DMS114 treated with DMSO at 0.1 percent for 48 hours (cell line): Measurements from ENCODE around the gene PIP4K2C.

ENCODE experiments used
- DNase-seq: peaks from one replicate; lab custom pipeline; 2025; ENCODE audit not compliant: unreplicated experiment; lab: John Stamatoyannopoulos, UW

PIP4K2C gene

DNA sequence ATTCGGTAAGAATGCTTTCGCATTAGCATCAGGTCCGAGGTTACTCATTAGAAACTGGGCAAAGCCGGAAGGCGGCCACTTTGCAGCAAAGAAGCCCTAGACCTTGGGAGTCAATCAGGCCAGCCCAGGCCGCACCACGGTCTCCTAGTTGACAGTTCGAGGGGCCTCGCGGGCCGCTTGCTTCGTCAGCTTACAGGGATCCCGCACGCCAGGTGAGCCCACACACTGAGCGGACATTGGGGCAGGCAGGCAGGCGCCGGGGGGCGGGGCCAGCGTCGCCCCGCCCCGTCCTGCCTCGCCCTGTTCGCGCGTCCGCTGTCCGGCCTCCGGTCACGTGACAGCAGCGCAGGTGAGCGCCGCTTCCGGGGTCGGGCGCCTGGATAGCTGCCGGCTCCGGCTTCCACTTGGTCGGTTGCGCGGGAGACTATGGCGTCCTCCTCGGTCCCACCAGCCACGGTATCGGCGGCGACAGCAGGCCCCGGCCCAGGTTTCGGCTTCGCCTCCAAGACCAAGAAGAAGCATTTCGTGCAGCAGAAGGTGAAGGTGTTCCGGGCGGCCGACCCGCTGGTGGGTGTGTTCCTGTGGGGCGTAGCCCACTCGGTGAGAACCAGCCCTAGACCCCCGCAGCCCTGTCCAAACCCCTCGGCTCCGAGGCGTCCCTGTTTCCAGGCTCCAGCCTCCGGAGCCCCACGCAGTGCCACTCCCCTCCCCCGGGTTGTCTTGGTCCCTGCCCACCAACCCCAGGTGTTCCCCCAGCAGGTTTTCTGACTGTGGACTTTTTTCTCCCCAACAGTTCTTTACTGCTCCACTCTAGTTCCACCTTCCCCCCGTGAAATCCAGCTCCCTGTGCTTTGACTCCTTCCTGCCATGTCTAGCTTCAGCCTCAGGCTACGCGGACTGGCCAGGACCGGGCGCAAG lies at the start of gene PIP4K2C:
Gene PIP4K2C, plus strand, starts transcription at position 329 of the 918 bp plus-strand sequence. Its CDS starts 98 bp downstream, at position 427.
- DNase-seq: peak; percentile 52

DNA sequence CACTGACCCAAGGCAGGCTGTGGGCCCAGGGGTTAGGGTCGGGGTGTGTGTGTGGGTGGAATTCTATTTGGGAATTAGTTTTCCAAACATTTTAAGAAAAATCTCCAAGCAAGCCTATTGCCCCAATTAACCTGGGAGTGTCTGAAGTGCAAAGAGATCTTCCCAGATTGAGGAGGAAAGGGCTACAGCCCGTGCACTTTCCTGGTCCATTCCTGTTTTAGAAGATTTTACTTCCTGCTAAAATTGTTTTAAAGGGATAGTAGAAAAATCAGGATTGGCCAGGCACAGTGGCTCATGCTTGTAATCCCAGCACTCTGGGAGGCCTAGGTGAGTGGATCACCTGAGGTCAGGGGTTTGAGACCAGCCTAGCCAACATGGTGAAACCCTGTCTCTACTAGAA lies 49.3 kb upstream of the PIP4K2C start:
- DNase-seq: no peak

DNA sequence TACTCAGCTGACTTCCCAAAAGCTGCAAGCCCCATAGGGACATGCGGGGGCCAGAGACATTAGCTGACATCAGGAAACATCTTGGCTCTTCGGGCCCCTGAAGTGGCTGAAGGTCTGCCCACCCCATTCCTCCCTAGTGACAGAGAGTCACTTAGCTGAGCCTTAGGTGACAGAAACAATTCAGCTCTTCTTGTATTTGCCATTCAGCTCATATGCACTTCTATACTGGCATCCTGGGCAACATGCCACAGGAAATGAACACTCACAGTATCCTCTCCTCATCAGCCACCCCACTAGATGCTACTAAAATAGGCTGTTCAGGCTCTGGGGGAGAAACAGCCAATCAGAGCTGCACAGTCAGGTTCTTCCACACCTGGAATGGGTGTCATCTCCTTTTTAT lies 47.4 kb upstream of the PIP4K2C start:
- DNase-seq: no peak

DNA sequence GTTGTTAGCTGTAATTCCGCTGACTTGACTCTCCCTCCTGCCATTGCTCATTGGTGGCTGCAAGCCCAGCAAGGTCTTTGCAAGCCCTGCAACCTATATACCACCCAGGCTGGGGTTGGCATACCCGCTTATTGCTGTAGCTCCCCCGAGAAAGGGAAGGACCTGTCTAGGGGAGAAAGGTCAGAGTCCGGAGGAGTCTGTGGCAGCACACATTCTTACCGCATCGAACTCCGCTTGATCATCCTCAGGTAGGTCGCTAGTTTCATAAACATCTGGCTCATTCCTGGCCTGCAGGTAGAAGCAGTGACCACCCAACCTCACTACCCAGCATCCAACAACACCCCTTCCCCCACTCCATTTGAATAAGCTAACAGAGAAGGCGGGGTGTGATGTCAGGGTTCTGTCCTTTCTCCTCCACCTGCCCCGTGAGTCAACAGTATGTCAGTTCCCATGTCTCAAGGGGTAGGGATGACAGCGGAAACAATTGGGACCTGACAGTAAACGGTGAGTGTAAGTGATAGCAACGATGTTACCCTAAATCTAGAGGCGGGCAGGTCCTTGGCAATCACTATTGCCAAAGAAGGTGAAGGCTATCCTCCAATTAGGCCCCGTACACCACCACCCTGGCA lies 45.1 kb upstream of the PIP4K2C start:
- no peak for DNase-seq

DNA sequence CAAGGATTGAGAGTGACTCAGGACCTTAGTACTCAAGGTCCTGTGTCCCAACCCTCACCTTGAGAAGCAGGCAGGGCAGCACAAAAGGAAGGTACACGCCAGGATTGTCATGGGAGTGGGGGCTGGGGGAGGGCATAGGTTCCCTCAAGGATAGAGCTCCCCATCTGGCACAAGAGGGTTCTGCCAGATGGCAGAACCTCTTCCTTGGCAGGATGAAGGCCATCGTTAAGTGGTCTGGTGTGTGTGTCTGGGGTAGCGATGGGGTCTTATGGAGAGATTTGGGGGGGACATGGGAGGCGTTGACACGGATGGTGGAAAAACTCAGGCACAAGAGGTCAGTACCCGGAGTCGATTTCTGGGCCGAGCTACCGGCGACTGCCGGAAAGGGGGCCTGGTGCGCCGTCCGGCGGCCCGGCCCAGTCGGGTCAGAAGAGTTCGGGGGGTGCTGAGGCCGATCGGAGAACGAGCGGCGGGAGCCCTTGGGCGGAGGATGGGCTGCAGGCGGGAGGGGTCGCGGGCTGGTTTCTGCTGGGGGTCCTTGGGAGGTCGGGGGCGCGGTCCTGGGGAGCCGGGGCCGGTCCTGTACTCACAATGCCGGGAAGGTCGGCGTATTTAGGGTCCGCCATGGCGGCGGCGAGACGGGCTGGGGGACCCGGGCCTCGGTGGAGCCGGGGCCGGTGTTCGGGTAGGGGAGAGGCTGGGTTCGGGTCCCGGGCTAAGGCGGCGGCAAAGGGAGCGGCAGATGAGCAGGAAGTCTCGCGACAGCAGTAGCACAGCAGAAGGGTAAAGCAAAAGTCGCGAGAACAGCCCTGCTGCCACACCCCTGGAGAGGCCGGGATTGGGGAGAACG lies 44.3 kb upstream of the PIP4K2C start, which contains the start of gene DCTN2:
Gene DCTN2, minus strand, starts transcription at position 755 of the 850 bp plus-strand sequence. Its CDS starts 129 bp downstream, at position 626.
- DNase-seq: peak; percentile 99

DNA sequence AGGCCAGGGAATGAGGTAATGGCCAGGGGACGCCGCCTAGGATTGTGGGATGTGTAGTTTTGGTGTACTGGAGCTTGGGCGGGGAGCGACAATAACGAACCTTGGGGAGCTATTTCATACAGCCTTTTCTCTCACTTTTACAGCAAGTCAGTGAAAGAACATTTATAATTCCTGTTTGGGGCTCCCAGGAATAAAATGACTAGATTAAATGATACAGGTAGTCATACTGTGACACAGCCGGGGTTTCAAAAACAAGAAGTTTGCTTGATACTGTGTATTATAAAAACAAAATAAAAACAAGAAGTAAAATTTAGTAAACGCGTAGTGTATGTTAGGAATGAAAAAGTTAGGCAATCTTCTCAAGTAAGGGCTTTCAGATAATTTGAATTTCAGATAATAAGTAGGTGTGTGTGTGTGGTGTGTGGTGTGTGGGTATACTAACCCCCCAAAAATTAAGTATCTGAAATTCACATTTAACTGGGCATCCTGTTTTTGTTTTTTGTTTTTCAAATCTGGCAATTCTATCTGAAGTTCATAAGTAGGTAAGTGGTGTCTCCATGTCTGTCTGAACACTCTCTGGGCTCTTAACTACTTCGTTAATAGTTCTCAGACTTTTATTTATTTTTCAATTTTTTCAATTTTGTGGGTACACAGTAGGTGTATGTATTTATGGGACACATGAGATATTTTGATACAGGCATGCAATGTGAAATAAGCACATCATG lies 43.5 kb upstream of the PIP4K2C start:
- DNase-seq: no peak

DNA sequence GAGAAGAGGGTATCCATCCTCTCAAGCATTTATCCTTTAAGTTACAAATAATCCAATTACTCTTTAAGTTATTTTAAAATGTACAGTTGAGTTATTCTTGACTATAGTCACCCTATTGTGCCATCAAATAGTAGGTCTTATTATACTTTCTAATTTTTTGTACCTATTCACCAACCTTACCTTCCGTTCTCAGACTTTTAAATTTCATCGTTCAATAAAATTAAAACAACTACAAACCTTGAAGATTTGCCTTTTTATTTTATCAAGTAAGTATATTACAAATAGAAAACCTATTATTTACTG lies 43.0 kb upstream of the PIP4K2C start:
- DNase-seq: no peak

DNA sequence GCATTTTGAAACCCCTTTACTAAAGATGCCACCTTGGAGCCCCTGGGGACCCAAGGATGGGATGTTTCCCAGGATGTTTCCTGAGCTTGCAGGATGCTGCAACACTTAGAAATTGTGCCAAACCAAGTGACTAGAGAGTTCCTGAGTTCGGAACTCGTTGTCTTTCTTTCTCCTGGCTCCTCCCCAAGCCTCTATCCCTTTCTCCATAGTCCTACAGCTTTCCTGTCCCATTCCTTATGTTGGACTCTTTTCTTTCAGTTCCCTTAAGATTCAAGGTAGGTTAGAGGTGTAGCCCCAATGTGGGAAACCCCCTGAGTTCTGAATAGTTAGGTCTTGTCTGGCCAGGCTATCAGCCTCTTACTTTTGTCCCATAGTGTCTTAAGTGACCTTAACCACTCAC lies 42.5 kb upstream of the PIP4K2C start:
- no peak for DNase-seq

DNA sequence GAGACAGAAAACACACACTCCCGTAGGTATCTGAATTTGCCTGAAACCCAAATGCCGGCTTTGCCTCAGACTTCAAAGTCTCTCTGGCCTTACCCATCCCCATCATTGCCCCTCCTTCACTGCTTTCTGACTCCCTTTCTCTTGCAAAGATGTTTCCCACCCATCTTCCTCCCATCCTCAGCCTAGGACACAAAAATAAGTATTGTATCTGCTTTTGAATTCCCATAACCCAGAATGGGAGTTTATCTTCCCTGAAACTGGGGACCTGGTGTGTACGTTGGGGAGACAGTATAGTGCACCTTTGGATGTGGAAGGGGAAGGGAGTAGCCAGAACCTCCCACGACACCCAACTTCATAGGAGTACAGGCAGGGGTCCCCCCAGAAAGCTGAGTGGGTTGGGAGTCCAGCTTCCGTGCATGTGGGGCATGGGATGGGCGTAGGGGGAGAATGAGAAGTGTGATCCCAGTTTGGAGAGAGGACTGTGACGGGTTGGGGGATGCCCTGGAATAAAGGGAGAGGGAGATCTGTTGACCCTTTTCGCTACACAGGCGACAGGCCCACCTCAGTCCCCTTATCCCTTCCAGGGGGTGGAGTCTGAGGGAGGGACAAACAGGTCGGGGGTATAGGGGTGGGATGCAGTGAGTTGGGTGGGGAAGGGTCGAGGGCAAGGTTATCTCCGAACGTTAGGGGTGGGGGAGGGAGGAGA lies 41.6 kb upstream of the PIP4K2C start:
- no peak for DNase-seq

DNA sequence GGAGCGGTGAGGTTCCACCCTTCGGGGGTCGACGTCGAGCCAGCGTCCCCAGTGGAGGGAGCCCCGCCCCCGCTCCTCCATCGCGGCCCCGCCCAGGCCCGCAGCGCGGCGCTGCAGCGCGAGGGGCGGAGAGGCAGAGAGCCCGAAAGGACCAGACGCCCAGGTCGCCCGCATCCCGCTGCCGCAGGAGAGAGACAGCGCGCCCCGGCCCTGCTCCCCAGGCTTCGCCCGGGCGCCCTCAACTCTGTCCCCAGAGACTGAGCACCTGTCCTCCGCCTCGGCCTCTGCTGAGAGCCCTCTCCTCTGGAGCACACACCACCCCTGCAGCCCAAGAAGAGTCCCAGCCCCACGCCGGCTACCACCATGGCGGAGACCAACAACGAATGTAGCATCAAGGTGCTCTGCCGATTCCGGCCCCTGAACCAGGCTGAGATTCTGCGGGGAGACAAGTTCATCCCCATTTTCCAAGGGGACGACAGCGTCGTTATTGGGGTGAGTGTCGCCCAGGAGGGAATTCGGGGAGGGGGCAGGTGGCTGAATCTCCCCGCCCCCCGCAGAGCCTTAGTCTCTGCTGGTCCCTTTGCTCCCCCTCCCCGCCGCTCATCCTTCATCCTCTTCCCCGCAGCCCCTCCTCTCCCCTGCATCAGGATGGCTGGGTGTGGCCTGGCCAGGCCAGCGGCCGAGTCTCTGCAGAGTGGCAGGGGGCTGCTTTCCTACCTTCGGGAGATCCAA lies 40.9 kb upstream of the PIP4K2C start, which contains the start of gene KIF5A:
Gene KIF5A, plus strand, starts transcription at position 136 of the 732 bp plus-strand sequence. Its CDS starts 228 bp downstream, at position 364.
- peak; percentile 39 for DNase-seq

DNA sequence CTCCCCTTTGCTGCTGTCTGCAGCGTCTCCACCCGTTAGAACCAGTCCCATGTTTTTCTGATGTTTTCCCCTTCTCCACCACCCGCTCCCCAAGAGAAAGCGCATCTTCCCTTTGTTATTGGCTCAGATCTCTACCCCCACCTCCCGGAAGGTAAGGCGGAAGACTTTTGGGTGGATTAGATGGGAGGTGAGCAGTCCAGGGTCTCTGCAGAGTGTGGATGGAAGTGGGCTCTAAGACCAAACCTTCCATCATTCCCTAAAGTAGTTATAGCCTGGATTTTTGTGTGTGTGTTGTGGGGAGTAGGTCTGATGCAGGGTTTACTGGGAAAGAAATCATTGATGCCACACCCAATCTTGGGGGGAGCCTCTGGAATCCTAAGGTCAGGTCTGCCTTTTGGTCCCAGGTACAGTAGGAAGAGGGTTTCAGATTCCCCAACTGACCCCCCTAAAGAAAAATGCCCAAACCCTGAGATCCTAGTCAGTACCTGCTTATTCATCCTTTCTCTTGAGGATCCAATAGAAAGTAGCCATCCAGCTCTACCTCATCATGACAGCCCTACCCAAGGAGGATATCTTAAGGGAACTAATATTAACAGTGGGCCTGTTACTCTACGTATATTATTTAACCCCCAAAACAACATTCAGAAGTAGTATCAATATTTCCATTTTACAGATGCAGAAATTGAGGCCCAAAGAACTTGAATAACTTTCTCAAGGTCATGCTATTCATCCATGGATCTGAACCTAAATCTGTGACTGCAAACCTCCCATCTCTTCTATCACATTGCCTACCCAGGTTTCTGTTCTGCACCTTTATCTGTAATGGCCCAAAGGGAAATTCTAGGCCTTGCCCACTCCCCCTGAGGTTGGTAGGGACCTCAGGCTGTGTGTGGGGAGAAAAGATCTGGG lies 40.1 kb upstream of the PIP4K2C start:
- DNase-seq: no peak

DNA sequence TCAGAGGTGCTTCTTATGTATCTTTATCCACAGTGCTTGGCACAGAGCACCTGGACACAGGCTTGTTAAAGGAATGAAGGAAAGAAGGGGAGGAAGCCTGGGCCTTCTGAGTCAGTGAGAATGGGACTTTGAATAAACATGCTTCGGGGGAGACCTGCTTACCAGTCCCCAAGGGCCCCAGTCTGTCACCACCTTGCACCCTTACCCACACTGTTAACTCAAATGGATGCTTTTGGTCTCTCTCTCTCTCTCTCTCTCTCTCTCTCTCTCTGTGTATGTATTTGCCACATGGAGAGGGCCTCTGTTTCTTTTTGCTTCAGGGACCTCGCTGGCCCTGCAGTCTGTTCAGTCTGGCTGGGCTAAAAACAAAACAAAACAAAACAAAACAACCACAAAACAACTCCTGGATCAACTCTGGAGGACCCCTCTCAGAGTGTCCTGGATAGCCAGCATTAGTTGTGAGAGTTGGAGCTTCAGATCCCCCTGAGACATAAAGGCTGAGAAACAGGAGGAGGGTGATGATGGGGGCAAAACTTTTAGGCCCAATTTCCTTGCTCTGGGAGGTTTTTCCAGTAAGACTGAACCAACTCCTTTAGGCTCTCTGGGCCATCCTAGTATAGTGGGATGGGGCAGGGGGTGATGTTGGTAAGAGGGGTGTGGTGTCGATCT lies 39.2 kb upstream of the PIP4K2C start:
- DNase-seq: no peak

DNA sequence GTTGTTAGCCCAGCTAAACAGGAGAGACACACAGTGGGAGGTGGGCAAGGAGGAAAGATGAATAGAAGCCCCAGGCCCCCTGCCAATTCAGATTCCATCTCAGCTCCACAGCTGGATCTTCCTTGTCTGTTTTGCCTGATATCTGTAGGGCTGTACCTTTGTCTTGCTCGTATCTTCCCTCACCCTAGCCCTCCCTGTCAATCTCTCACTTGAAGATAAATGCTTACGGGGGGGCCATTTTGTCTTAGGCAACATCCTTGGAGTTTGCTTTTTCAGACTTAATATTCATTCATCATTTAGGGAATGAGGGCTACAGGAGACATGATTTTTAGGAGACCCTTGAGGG lies 38.7 kb upstream of the PIP4K2C start:
- DNase-seq: no peak

DNA sequence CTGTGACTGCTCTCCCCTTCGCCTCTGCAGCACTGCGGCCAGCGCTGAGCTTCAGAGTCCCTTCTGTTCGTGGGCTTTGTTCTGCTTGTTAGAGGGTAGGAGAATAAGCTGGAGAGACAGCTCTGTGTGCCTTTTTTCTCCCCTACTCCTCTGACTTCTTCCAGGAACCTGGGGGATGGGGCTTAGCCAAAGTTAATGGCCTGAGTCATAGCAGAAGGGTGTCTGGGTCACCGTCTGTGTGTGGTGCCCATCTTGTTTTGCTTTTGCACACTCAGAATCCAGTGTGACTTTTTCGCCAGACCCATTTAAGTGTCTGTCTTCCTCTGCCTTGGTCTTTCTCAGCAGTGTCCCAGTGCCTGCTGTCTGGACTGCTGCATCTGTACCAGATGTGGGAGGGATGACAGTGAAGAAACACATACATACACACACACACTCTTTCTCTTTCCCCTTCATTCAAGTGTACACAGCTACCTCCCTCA lies 38.1 kb upstream of the PIP4K2C start:
- DNase-seq: no peak

DNA sequence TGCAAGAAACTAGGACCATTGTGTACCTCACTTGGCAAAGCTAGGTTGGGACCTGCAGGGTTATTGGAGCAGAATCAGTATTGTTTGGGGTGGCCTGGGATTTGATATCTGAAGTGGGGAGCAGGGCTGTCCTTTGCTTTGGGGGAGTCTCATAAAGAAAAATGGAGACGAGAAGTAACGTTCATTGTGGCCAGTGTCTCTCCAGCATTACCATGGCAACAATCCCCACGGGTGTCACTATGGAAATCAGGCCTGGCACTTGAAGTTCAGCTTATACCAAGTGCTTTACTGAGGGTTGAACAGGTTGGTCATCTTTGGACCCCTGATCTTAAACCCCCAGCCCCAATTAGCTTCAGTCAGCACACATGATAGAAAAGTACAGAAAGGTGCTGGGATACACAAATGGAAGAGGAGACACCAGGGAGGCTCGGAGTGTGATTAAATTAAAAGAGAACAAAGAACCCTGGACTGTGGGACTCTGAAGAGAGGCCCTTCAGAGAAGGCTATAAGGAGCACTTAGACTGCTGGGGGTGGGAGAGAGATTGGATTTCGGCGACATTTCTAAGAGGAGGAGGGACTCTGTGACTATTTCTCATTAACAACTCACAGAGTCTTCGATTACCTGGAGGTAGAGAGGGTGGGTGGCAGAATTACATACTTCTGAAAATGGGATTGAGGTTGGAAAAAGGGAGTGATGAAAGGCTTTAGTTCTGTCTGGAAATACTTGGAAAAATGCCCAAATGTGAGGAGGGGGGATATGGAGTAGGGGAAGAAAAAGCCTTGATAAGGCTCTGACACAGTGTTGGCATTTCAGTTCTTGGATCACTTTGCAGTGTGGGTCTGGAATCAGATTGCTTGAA lies 37.4 kb upstream of the PIP4K2C start:
- DNase-seq: no peak

DNA sequence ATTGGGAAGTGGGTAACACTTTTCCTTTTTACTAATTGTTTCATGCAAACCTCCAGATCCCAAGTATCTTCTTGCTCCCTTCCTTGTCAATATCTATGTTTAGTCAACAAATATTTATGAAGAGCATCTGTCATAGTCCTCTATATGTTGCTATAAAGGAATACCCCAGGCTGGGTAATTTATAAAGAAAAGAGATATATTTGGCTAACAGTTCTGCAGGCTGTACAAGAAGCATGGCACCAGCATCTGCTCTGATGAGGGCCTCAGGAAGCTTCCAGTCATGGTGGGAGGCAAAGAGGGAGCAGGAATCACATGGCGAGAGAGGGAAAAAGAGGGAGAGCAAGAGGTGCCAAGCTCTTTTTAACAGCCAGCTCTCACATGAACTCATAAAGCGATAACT lies 36.5 kb upstream of the PIP4K2C start:
- DNase-seq: no peak

DNA sequence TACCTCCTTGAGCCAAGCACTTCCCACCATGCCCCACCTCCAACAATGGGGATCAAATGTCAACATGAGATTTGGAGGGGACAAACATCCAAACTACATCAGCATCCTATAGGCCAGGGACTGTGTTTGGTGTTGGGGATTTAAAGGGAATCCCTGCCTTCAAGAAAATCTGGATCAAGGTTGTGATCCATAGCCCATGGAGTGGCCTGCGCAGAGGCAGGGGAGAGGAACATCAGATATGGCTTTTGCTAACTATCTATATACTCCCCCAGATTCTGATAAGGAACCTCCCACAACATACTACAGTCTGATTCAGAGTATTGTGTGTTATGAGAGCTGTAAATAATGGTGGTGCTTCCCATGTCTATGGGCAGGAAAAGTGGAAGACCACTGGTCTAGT lies 36.1 kb upstream of the PIP4K2C start:
- no peak for DNase-seq
